ENCODE measurements around the gene EBNA1BP2. TPM values are rescaled to one million over a fixed set of nuclear protein-coding genes. Genes with fewer than 3 reads are reported as not detected.

EBNA1BP2 gene
- total and polyA plus RNA-seq, 2 donors (not counting 1 experiment from before 2014, with no cell fraction given), result 10.1 to 27.4 TPM

DNA sequence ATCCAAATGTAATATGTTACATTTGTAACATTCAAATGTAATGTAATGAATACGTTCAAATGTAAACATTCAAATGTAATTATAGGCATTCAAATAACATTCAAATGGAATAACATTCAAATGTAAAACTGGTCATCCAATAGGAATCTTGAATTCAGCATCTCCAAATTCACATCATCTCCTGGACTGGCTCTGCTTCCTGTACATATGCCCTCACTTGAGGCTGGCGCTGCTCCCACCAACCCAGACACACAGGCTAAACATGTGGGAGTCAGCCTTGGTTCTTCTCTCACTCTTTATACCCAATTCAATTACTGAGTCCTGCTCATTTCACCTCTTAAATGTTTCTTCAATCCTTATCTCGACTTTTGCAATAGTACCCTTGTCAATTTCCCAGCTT lies 6.9 kb downstream of the EBNA1BP2 start:
- Histone ChIP-seq H3K9me3 (ENCODE audit: control extremely low read depth in 1 of 3, control insufficient read depth in 2 of 3, insufficient read depth in 1 of 3, low read length in 2 of 3) (no peaks in the 10 kb centered on the region), H3K27me3 (replicated peaks in 1 of 4; ENCODE audit: control extremely low read depth in 1 of 4, control insufficient read depth in 3 of 4, insufficient read depth in 4 of 4, low read length in 3 of 4) (no peaks in the 10 kb centered on the region), H2AFZ (ENCODE audit: insufficient read depth, low read depth, low read length, poor library complexity, severe bottlenecking) (no peak overlapping the region), H3K4me2 (replicated peaks; ENCODE audit: low read depth, low read length, poor library complexity, severe bottlenecking) (no peak overlapping the region), H3K4me1 (ENCODE audit: control insufficient read depth in 2 of 2, insufficient read depth in 2 of 2, low read length in 2 of 2) (no peaks in the 10 kb centered on the region), H3K4me3 (ENCODE audit: control extremely low read depth in 1 of 5, extremely low read depth in 1 of 5, insufficient read depth in 1 of 5, low read depth in 2 of 5, low read length in 4 of 5) (no peak overlapping the region), H3K79me2 (ENCODE audit: control insufficient read depth, insufficient read depth, low read length) (peaks cover 4% of the 10 kb centered on the region), H3K9ac (ENCODE audit: low read length) (no peak overlapping the region), H4K20me1 (ENCODE audit: control insufficient read depth, insufficient read depth, low read length, poor library complexity, severe bottlenecking) (no peaks in the 10 kb centered on the region), H3K36me3 (replicated peaks in 1 of 2; ENCODE audit: control extremely low read depth in 1 of 2, control insufficient read depth in 1 of 2, extremely low read depth in 1 of 2, insufficient read depth in 2 of 2, low read length in 1 of 2) (peaks cover 0 to 61% of the 10 kb centered on the region in 2 experiments), H3K27ac (ENCODE audit: low read length in 2 of 2) (no peak overlapping the region)
- no peaks in the 10 kb centered on the region for H3K9me3 Mint-ChIP-seq (ENCODE audit: insufficient read depth)
- WGBS (ENCODE audit: insufficient coverage), result 97% methylated on average over 2 of the region's 3 CpGs
- TF ChIP-seq EZH2 (IDR thresholded peaks at IDR 0.05; ENCODE audit: borderline replicate concordance, insufficient read depth, low read depth, low read length, poor library complexity, severe bottlenecking), result no peak
- TF ChIP-seq, protein P1, sequence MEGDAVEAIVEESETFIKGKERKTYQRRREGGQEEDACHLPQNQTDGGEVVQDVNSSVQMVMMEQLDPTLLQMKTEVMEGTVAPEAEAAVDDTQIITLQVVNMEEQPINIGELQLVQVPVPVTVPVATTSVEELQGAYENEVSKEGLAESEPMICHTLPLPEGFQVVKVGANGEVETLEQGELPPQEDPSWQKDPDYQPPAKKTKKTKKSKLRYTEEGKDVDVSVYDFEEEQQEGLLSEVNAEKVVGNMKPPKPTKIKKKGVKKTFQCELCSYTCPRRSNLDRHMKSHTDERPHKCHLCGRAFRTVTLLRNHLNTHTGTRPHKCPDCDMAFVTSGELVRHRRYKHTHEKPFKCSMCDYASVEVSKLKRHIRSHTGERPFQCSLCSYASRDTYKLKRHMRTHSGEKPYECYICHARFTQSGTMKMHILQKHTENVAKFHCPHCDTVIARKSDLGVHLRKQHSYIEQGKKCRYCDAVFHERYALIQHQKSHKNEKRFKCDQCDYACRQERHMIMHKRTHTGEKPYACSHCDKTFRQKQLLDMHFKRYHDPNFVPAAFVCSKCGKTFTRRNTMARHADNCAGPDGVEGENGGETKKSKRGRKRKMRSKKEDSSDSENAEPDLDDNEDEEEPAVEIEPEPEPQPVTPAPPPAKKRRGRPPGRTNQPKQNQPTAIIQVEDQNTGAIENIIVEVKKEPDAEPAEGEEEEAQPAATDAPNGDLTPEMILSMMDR (IDR thresholded peaks at IDR 0.05), result no peak
- intact Hi-C loops (cut with micrococcal nuclease), result no loop called here
- H3K27me3 Mint-ChIP-seq, result no peaks in the 10 kb centered on the region
- ChIA-PET CTCF (interaction anchor here (0.9 kb wide), 1 partner anchor 249 kb away, joined by 3 read pairs; no protein-coding TSS in a partner anchor), POLR2A (no interaction called here)
- no peak for ATAC-seq (ENCODE audit: low read depth)
- DNase-seq, result no peak
- H3K27ac Mint-ChIP-seq, result no peak overlapping the region
- H3K4me3 Mint-ChIP-seq, result no peak overlapping the region
- H3K4me1 Mint-ChIP-seq, result peaks cover 3% of the 10 kb centered on the region

DNA sequence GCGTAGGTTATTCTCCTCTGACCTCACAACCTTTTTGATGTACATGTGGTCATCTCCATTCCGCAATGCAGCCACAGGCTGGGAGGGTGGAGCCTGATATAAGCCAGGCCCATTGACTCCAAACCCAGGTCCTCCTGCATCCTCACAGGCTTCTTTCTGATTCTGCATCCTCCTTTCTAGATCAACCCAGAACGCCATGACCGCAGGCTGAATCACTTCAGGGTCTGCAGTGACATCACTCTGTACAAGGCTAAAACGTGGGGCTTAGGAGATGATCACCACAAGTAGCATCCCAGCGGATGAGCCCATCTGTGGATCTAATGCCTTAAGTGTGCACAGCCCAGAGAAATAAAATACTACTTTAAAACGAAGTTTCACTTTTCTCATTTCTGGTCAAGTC lies 16.1 kb downstream of the EBNA1BP2 start:
- H3K4me1 ChIP-seq (ENCODE audit: control insufficient read depth in 2 of 2, insufficient read depth in 2 of 2, low read length in 2 of 2), result no peaks in the 10 kb centered on the region
- DNase-seq (no peak), ATAC-seq (ENCODE audit: low read depth) (no peak)
- H3K27ac ChIP-seq (ENCODE audit: low read length in 2 of 2), result no peak overlapping the region
- WGBS (ENCODE audit: insufficient coverage), result 88% methylated on average over 5 of the region's 7 CpGs
- Mint-ChIP-seq H3K9me3 (ENCODE audit: insufficient read depth) (no peaks in the 10 kb centered on the region), H3K4me3 (no peak overlapping the region), H3K27ac (no peak overlapping the region), H3K4me1 (peaks cover 8% of the 10 kb centered on the region), H3K27me3 (peaks cover 18% of the 10 kb centered on the region)
- H3K9me3 ChIP-seq (ENCODE audit: control extremely low read depth in 1 of 3, control insufficient read depth in 2 of 3, insufficient read depth in 1 of 3, low read length in 2 of 3), result no peaks in the 10 kb centered on the region
- no peak overlapping the region for H3K9ac ChIP-seq (ENCODE audit: low read length)
- no peaks in the 10 kb centered on the region for H3K79me2 ChIP-seq (ENCODE audit: control insufficient read depth, insufficient read depth, low read length)
- H3K4me2 ChIP-seq (replicated peaks; ENCODE audit: low read depth, low read length, poor library complexity, severe bottlenecking), result no peak overlapping the region
- H2AFZ ChIP-seq (ENCODE audit: insufficient read depth, low read depth, low read length, poor library complexity, severe bottlenecking), result no peak overlapping the region
- POLR2A ChIA-PET, result no interaction called here
- TF ChIP-seq, protein P1 (IDR thresholded peaks at IDR 0.05), result no peak
- no peak for TF ChIP-seq EZH2 (IDR thresholded peaks at IDR 0.05; ENCODE audit: borderline replicate concordance, insufficient read depth, low read depth, low read length, poor library complexity, severe bottlenecking)
- H3K36me3 ChIP-seq (replicated peaks in 1 of 2; ENCODE audit: control extremely low read depth in 1 of 2, control insufficient read depth in 1 of 2, extremely low read depth in 1 of 2, insufficient read depth in 2 of 2, low read length in 1 of 2), result no peaks in the 10 kb centered on the region
- H4K20me1 ChIP-seq (ENCODE audit: control insufficient read depth, insufficient read depth, low read length, poor library complexity, severe bottlenecking), result no peaks in the 10 kb centered on the region
- H3K27me3 ChIP-seq (replicated peaks in 1 of 4; ENCODE audit: control extremely low read depth in 1 of 4, control insufficient read depth in 3 of 4, insufficient read depth in 4 of 4, low read length in 3 of 4), result peaks cover 0 to 5% (median 0%) of the 10 kb centered on the region in 4 experiments
- CTCF ChIA-PET, result interaction anchor here (1.0 kb wide), 1 partner anchor 243 kb away, joined by 3 read pairs; no protein-coding TSS in a partner anchor
- no peak overlapping the region for H3K4me3 ChIP-seq (ENCODE audit: control extremely low read depth in 1 of 5, extremely low read depth in 1 of 5, insufficient read depth in 1 of 5, low read depth in 2 of 5, low read length in 4 of 5)
- intact Hi-C loops (cut with micrococcal nuclease), result no loop called here

All from B cell (primary cell).